Retinal pigment epithelial cell (primary cell): ENCODE data around the gene AGAP1.
A peak's percentile ranks its signal among the peaks of the same experiment; 100 is the strongest.

ENCODE experiments used
- DNase-seq: peaks from one replicate; pipeline ENCODE4 v3.0.0-alpha.2; 2010; ENCODE audit warnings: low read depth
- H3K4me3 ChIP-seq: 2 replicates; pipeline ENCODE4 v1.5.1; 2011; ENCODE audit warnings: mild to moderate bottlenecking, low read length, control low read depth, moderate library complexity
- TF ChIP-seq, protein P1 (sequence below): conservative IDR thresholded peaks from 2 replicates; pipeline ENCODE4 v1.5.1; 2011; ENCODE audit warnings: low read depth, low read length, control low read depth, inconsistent platforms

Gene AGAP1

DNA sequence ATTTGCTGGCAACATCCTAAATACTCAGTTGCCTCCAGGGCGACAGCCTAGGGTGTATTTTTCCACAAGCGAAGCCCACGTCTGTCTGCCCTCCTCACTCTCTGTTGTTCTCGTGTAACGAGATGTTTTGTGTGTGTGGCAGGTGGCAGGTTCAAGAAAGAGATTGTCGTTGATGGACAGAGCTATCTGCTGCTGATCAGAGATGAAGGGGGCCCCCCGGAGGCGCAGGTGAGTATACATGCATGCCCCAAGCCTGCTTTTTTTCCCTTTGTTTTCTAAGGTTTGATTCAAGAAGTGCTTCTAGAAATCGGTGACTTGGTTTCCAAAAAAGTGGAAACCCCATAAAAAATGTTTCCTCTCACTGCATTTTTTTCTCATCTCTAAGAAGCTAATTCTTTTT is 247.0 kb downstream of the AGAP1 start:
- TF ChIP-seq, protein P1, sequence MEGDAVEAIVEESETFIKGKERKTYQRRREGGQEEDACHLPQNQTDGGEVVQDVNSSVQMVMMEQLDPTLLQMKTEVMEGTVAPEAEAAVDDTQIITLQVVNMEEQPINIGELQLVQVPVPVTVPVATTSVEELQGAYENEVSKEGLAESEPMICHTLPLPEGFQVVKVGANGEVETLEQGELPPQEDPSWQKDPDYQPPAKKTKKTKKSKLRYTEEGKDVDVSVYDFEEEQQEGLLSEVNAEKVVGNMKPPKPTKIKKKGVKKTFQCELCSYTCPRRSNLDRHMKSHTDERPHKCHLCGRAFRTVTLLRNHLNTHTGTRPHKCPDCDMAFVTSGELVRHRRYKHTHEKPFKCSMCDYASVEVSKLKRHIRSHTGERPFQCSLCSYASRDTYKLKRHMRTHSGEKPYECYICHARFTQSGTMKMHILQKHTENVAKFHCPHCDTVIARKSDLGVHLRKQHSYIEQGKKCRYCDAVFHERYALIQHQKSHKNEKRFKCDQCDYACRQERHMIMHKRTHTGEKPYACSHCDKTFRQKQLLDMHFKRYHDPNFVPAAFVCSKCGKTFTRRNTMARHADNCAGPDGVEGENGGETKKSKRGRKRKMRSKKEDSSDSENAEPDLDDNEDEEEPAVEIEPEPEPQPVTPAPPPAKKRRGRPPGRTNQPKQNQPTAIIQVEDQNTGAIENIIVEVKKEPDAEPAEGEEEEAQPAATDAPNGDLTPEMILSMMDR = peak; percentile 51
- DNase-seq = no peak

DNA sequence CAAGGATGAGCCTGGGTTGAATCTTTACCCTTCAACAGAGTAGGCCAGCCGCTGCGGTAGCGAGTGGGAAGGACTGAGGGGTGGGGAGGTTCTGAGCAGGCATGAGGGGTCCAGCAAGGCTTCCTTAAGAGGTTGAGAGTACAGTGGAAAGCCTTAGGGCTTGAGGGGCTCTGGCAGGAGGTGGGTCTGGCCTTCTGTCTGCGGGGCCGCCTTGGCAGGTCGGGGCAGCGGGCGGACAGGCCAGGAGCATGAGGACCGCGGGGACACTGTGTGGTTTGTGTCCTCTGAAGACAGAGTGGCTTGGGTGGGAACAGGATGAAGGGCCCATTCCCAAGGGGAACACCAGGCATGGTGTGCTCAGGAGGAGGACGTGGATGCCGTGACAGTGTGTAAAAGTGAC is 250.3 kb downstream of the AGAP1 start:
- DNase-seq = no peak
- TF ChIP-seq, protein P1 = no peak
- no peak overlapping the region for H3K4me3 ChIP-seq

More for the DNA sequence above, 247.0 kb downstream of the AGAP1 start:
- no peak overlapping the region for H3K4me3 ChIP-seq

GRCh38 chr2:235745597-235745996 is 251.8 kb downstream of the AGAP1 start:
- no peak overlapping the region for H3K4me3 ChIP-seq
- DNase-seq = no peak
- TF ChIP-seq, protein P1 = no peak

- no peak overlapping the region for H3K4me3 ChIP-seq
- TF ChIP-seq, protein P1 = peak; percentile 85
- DNase-seq = peak; percentile 61
Measured at GRCh38 chr2:235746257-235746934, 252.6 kb downstream of the AGAP1 start.

GRCh38 chr2:235747001-235747785 is 253.3 kb downstream of the AGAP1 start:
- TF ChIP-seq, protein P1 = no peak
- H3K4me3 ChIP-seq = no peak overlapping the region
- no peak for DNase-seq

GRCh38 chr2:235747786-235748091 is 253.9 kb downstream of the AGAP1 start:
- TF ChIP-seq, protein P1 = no peak
- no peak overlapping the region for H3K4me3 ChIP-seq
- no peak for DNase-seq
